Measurements from ENCODE around the gene ZNF385B.

DNA sequence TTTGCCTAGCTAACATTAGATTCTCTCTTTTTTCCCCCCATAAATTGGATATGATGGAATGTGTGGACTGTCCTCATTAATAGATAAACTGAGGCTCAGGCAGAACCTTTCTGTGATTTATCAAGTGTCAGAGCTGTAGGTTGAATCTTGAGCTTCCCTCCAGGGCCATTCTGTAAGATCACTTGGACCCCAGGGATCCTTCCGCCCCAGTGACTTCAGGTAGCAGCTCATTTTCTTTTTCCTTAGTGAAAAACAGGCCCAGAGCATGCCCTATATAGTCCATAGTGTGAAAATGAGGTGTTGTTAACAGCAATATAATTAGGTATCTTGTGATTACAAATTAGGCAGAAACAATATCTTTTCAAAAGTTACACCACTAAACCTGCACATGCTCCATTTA, 269.7 kb downstream of the ZNF385B start:
- no peak for TF ChIP-seq EP300 (IDR thresholded peaks at IDR 0.05)
- TF ChIP-seq, protein P1, sequence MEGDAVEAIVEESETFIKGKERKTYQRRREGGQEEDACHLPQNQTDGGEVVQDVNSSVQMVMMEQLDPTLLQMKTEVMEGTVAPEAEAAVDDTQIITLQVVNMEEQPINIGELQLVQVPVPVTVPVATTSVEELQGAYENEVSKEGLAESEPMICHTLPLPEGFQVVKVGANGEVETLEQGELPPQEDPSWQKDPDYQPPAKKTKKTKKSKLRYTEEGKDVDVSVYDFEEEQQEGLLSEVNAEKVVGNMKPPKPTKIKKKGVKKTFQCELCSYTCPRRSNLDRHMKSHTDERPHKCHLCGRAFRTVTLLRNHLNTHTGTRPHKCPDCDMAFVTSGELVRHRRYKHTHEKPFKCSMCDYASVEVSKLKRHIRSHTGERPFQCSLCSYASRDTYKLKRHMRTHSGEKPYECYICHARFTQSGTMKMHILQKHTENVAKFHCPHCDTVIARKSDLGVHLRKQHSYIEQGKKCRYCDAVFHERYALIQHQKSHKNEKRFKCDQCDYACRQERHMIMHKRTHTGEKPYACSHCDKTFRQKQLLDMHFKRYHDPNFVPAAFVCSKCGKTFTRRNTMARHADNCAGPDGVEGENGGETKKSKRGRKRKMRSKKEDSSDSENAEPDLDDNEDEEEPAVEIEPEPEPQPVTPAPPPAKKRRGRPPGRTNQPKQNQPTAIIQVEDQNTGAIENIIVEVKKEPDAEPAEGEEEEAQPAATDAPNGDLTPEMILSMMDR (IDR thresholded peaks at IDR 0.05): no peak
